SJSA1 (cell line): ENCODE results near the gene EGLN3. TPM values are rescaled to one million over a fixed set of nuclear protein-coding genes. Genes with fewer than 3 reads are reported as not detected.

Experiments used
- DNase-seq, 2 experiments: peaks; one replicate each; pipeline ENCODE4 v3.0.0-alpha.2; 2015 to 2020; ENCODE audit warnings: low spot score in 2 of 2, low read depth in 1 of 2
- H3K27ac ChIP-seq: fragments of 250-450 bp; sonication (Bioruptor Pico); 2 replicates; pipeline ENCODE4 v1.5.1; 2020; ENCODE audit warnings: mild to moderate bottlenecking, moderate library complexity
- H3K27me3 ChIP-seq: fragments of 250-450 bp; sonication (Bioruptor Pico); replicated peaks from 2 replicates; pipeline ENCODE4 v1.5.1; 2020; ENCODE audit warnings: mild to moderate bottlenecking, moderate library complexity
- H3K36me3 ChIP-seq: fragments of 250-450 bp; sonication (Bioruptor Pico); 2 replicates; pipeline ENCODE4 v1.5.1; 2020; ENCODE audit warnings: mild to moderate bottlenecking
- H3K4me1 ChIP-seq: fragments of 250-450 bp; sonication (Bioruptor Pico); replicated peaks from 2 replicates; pipeline ENCODE4 v1.6.1; 2021; ENCODE audit warnings: mild to moderate bottlenecking
- H3K4me3 ChIP-seq: fragments of 250-450 bp; sonication (Bioruptor Pico); 2 replicates; pipeline ENCODE4 v1.5.1; 2020; ENCODE audit warnings: mild to moderate bottlenecking
- H3K9me3 ChIP-seq: fragments of 250-450 bp; sonication (Bioruptor Pico); replicated peaks from 2 replicates; pipeline ENCODE4 v1.5.1; 2020; ENCODE audit warnings: mild to moderate bottlenecking
- total RNA-seq: library from RNA; depleted of rRNA; stranded (reverse); fragments of >200 nt; shearing (Covaris generic); gene quantifications from 2 replicates; pipeline ENCODE4 v1.2.3, GENCODE V29; 2014

The EGLN3 gene
- total RNA-seq, 1 experiment from 2014 or later, result 1.8 TPM

GRCh38 chr14:33956640-33957039, 5.8 kb upstream of the EGLN3 start:
- H3K4me3 ChIP-seq, result no peak overlapping the region
- no peaks in the 10 kb centered on the region for H3K9me3 ChIP-seq
- peaks cover 3% of the 10 kb centered on the region; the same call in 1 of the 2 replicates for H3K27me3 ChIP-seq
- no peak for DNase-seq
- no peaks in the 10 kb centered on the region for H3K36me3 ChIP-seq
- H3K4me1 ChIP-seq, result no peaks in the 10 kb centered on the region; the same call in 1 of the 2 replicates
- H3K27ac ChIP-seq, result no peak overlapping the region

- Histone ChIP-seq H3K4me1 (peaks cover 11% of the 10 kb centered on the region), H3K27ac (no peak overlapping the region), H3K4me3 (no peak overlapping the region), H3K27me3 (peaks cover 18% of the 10 kb centered on the region), H3K9me3 (no peaks in the 10 kb centered on the region; the same call in 1 of the 2 replicates), H3K36me3 (no peaks in the 10 kb centered on the region)
- DNase-seq, result no peak
Measured at GRCh38 chr14:33954016-33954598, 3.2 kb upstream of the EGLN3 start.

- Histone ChIP-seq H3K4me1 (peaks cover 11% of the 10 kb centered on the region), H3K4me3 (no peak overlapping the region), H3K36me3 (no peaks in the 10 kb centered on the region), H3K27me3 (peaks cover 22% of the 10 kb centered on the region), H3K27ac (no peak overlapping the region), H3K9me3 (no peaks in the 10 kb centered on the region; the same call in 1 of the 2 replicates)
- DNase-seq, result no peak
Measured at GRCh38 chr14:33952541-33952940, 1.7 kb upstream of the EGLN3 start.

- DNase-seq, result no peak
- H3K4me3 ChIP-seq, result peak overlapping the region; percentile 42
- H3K36me3 ChIP-seq, result no peaks in the 10 kb centered on the region
- no peaks in the 10 kb centered on the region; the same call in none of the 2 replicates for H3K9me3 ChIP-seq
- peaks cover 11% of the 10 kb centered on the region for H3K4me1 ChIP-seq
- peaks cover 22% of the 10 kb centered on the region for H3K27me3 ChIP-seq
- H3K27ac ChIP-seq, result no peak overlapping the region
Measured at GRCh38 chr14:33951183-33951840, 438 bp upstream of the EGLN3 start.

- H3K9me3 ChIP-seq, result no peaks in the 10 kb centered on the region; the same call in none of the 2 replicates
- H3K27me3 ChIP-seq, result peaks cover 19% of the 10 kb centered on the region
- H3K4me3 ChIP-seq, result no peak overlapping the region
Measured at GRCh38 chr14:33949411-33949893, 1.4 kb downstream of the EGLN3 start.

GRCh38 chr14:33948869-33949408, 1.9 kb downstream of the EGLN3 start:
- Histone ChIP-seq H3K27ac (no peak overlapping the region), H3K36me3 (no peaks in the 10 kb centered on the region), H3K4me3 (no peak overlapping the region), H3K4me1 (peaks cover 11% of the 10 kb centered on the region), H3K9me3 (no peaks in the 10 kb centered on the region; the same call in none of the 2 replicates), H3K27me3 (peaks cover 19% of the 10 kb centered on the region)
- DNase-seq, result no peak

More at GRCh38 chr14:33949411-33949893, 1.4 kb downstream of the EGLN3 start:
- Histone ChIP-seq H3K27ac (no peak overlapping the region), H3K36me3 (no peaks in the 10 kb centered on the region), H3K4me1 (peaks cover 11% of the 10 kb centered on the region)
- no peak for DNase-seq

- no peak overlapping the region for H3K27ac ChIP-seq
- H3K4me3 ChIP-seq, result no peak overlapping the region
- H3K36me3 ChIP-seq, result no peaks in the 10 kb centered on the region
- DNase-seq, result no peak
- H3K27me3 ChIP-seq, result peaks cover 19% of the 10 kb centered on the region
- peaks cover 11% of the 10 kb centered on the region for H3K4me1 ChIP-seq
- H3K9me3 ChIP-seq, result no peaks in the 10 kb centered on the region; the same call in none of the 2 replicates
Measured at GRCh38 chr14:33948145-33948868, 2.6 kb downstream of the EGLN3 start.

- H3K4me3 ChIP-seq, result no peak overlapping the region
- H3K27ac ChIP-seq, result no peak overlapping the region
- no peaks in the 10 kb centered on the region for H3K36me3 ChIP-seq
- no peaks in the 10 kb centered on the region; the same call in none of the 2 replicates for H3K9me3 ChIP-seq
- peaks cover 11% of the 10 kb centered on the region for H3K4me1 ChIP-seq
- DNase-seq, result no peak
- peaks cover 19% of the 10 kb centered on the region for H3K27me3 ChIP-seq
Measured at GRCh38 chr14:33946679-33947476, 4.0 kb downstream of the EGLN3 start.

- no peak for DNase-seq
- Histone ChIP-seq H3K9me3 (no peaks in the 10 kb centered on the region; the same call in none of the 2 replicates), H3K4me1 (peaks cover 3% of the 10 kb centered on the region), H3K4me3 (no peak overlapping the region), H3K36me3 (no peaks in the 10 kb centered on the region), H3K27ac (no peak overlapping the region), H3K27me3 (peaks cover 14% of the 10 kb centered on the region)
Measured at GRCh38 chr14:33945210-33946088, 5.4 kb downstream of the EGLN3 start.

- Histone ChIP-seq H3K36me3 (no peaks in the 10 kb centered on the region), H3K4me1 (peaks cover 5% of the 10 kb centered on the region), H3K27ac (no peak overlapping the region), H3K9me3 (no peaks in the 10 kb centered on the region; the same call in 1 of the 2 replicates), H3K4me3 (no peak overlapping the region), H3K27me3 (no peaks in the 10 kb centered on the region)
- DNase-seq, result no peak
Measured at GRCh38 chr14:33943096-33943883, 7.6 kb downstream of the EGLN3 start.

GRCh38 chr14:33941718-33942117, 9.2 kb downstream of the EGLN3 start:
- peaks cover 12% of the 10 kb centered on the region for H3K4me1 ChIP-seq
- H3K36me3 ChIP-seq, result no peaks in the 10 kb centered on the region
- H3K4me3 ChIP-seq, result no peak overlapping the region
- DNase-seq, result no peak
- no peaks in the 10 kb centered on the region; the same call in 1 of the 2 replicates for H3K9me3 ChIP-seq
- no peaks in the 10 kb centered on the region for H3K27me3 ChIP-seq
- H3K27ac ChIP-seq, result no peak overlapping the region

- Histone ChIP-seq H3K4me3 (no peak overlapping the region), H3K27me3 (no peaks in the 10 kb centered on the region), H3K9me3 (no peaks in the 10 kb centered on the region), H3K4me1 (peaks cover 12% of the 10 kb centered on the region), H3K36me3 (no peaks in the 10 kb centered on the region), H3K27ac (no peak overlapping the region)
- no peak for DNase-seq
Measured at GRCh38 chr14:33940561-33941011, 10.3 kb downstream of the EGLN3 start.
